ENCODE data around the gene ZSWIM4. TPM values are rescaled to one million over a fixed set of nuclear protein-coding genes. Genes with fewer than 3 reads are reported as not detected.
A peak's percentile ranks its signal among the peaks of the same experiment; 100 is the strongest.

The ZSWIM4 gene
- total RNA-seq, 1 donor from 2014 or later = 23.2 TPM

DNA sequence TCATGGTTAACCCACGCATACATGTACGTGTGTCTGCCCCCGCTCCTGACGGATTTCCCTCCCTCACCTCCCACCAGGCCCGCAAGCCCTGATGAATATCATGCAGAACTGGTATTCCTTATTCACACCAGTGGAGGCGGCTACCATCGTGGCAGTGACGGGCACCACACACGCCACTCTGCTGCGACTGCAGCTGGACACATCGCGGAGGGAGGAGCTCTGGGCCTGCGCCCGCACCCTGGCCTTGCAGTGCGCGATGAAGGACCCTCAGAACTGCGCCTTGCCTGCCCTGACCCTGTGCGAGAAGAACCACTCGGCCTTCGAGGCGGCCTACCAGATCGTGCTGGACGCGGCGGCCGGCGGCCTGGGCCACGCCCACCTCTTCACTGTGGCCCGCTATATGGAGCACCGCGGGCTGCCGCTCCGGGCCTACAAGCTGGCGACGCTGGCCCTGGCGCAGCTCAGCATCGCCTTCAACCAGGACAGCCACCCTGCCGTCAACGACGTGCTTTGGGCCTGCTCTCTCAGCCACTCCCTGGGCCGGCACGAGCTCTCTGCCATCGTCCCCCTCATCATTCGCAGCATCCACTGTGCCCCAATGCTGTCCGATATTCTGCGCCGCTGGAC lies 35.0 kb downstream of the ZSWIM4 start:
- Histone ChIP-seq H3K4me3 (no peak overlapping the region), H3K36me3 (peaks cover 39 to 56% of the 10 kb centered on the region in 2 donors), H3K27me3 (no peaks in the 10 kb centered on the region), H3K27ac (no peak overlapping the region), H3K4me1 (peaks cover 12 to 21% of the 10 kb centered on the region in 2 donors), H3K9me3 (no peaks in the 10 kb centered on the region)
- TF ChIP-seq, protein P1, sequence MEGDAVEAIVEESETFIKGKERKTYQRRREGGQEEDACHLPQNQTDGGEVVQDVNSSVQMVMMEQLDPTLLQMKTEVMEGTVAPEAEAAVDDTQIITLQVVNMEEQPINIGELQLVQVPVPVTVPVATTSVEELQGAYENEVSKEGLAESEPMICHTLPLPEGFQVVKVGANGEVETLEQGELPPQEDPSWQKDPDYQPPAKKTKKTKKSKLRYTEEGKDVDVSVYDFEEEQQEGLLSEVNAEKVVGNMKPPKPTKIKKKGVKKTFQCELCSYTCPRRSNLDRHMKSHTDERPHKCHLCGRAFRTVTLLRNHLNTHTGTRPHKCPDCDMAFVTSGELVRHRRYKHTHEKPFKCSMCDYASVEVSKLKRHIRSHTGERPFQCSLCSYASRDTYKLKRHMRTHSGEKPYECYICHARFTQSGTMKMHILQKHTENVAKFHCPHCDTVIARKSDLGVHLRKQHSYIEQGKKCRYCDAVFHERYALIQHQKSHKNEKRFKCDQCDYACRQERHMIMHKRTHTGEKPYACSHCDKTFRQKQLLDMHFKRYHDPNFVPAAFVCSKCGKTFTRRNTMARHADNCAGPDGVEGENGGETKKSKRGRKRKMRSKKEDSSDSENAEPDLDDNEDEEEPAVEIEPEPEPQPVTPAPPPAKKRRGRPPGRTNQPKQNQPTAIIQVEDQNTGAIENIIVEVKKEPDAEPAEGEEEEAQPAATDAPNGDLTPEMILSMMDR (IDR thresholded peaks at IDR 0.05) = no peak
- intact Hi-C loops (cut with DNase I) = loop anchor here (5.0 kb wide), 1 partner anchor 33 kb away; the partner anchor contains the start of gene ZSWIM4
- no peak for DNase-seq (ENCODE audit: low spot score in 2 of 2)

DNA sequence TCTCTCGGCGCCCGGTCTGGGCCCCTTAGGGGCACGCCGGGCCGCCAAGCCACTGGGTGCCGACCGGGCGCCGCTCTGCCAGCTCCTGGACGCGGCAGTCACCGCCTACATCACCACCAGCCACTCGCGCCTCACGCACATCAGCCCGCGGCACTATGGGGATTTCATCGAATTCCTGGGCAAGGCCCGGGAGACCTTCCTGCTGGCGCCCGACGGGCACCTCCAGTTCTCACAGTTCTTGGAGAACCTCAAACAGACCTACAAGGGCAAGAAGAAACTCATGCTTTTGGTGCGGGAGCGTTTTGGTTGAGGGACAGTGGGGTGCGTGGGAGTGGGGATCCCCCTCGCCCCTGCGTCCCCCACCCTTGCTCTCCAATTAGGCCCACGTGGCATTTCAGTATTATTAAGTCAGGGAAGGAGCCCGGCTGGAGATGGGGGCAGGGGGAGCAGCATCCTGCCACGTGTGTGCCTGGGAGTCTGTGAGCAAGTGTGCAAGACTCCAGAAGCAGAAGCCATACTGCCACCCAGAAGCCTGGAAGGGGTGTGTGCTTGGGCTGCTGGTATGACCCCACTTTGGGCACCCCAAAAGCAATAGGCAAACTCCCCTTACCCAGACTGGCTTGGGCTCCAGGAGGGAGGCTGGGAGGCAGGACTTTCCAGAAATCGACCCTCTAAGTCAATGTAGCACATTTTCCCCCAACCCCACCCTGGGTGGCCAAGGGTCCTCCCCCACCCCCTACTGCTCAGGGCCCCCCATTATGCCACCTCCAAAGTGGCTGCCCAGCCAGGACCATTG lies 35.7 kb downstream of the ZSWIM4 start:
- Histone ChIP-seq H3K9me3 (no peaks in the 10 kb centered on the region), H3K4me3 (no peak overlapping the region), H3K27ac (peak overlapping the region in 1 of 2 donors; percentile 46), H3K27me3 (no peaks in the 10 kb centered on the region), H3K36me3 (peaks cover 44 to 56% of the 10 kb centered on the region in 2 donors), H3K4me1 (peaks cover 16 to 27% of the 10 kb centered on the region in 2 donors)
- intact Hi-C loops (cut with DNase I) = loop anchor here (5.0 kb wide), 1 partner anchor 34 kb away; the partner anchor contains the start of gene ZSWIM4
- TF ChIP-seq, protein P1 (IDR thresholded peaks at IDR 0.05) = no peak
- peak in 1 of 2 donors; percentile 72 for DNase-seq (ENCODE audit: low spot score in 2 of 2)

DNA sequence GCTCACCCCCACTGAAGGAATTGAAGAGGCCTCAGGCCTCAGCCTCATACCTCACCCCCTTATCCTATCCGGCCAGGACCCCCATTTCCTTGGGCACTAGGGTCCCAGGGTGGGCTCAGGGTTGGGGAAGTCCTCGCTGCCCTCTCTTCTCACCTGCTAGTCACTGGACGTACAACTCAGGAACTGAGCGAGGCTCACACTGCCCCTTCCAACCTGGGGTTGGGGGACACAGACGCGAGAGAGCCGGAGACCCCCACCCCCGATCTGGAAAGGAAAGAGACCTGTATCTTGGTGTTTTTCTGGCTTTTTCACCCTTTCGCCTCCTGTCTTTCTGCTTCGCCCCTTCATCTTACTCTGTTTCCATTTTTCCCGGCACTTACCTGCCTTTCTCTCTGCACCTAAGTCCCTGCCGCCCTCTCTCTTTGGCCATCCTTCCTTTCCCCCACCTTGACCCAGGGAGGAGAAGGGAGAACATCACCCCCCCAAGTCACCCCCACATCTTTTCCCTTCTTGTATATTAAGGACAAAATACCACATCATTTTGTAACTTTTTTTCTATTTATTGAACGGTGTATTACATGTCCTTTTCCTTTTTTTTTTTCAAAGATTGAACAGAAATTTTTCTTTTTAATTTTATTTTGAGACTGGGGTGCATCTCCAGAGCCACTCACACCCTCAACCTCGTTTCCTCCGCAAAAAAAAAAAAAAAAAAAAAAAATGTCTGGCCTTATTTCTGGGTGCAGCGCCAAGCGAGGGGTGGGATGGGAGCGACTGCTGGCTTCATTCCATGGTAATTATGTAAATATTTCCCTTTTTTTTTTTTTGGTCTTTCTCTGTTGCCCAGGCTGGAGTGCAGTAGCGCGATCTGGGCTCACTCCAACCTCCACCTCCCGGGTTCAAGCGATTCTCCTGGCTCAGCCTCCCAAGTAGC lies 36.6 kb downstream of the ZSWIM4 start:
- Histone ChIP-seq H3K4me1 (peaks cover 24 to 35% of the 10 kb centered on the region in 2 donors), H3K36me3 (peaks cover 51 to 62% of the 10 kb centered on the region in 2 donors), H3K9me3 (no peaks in the 10 kb centered on the region), H3K27me3 (no peaks in the 10 kb centered on the region), H3K27ac (peak overlapping the region; percentile 99 to 100), H3K4me3 (no peak overlapping the region)
- TF ChIP-seq, protein P1 (IDR thresholded peaks at IDR 0.05) = no peak
- intact Hi-C loops (cut with DNase I) = loop anchor here (5.0 kb wide), 1 partner anchor 35 kb away; the partner anchor contains the start of gene ZSWIM4
- DNase-seq (ENCODE audit: low spot score in 2 of 2) = no peak

DNA sequence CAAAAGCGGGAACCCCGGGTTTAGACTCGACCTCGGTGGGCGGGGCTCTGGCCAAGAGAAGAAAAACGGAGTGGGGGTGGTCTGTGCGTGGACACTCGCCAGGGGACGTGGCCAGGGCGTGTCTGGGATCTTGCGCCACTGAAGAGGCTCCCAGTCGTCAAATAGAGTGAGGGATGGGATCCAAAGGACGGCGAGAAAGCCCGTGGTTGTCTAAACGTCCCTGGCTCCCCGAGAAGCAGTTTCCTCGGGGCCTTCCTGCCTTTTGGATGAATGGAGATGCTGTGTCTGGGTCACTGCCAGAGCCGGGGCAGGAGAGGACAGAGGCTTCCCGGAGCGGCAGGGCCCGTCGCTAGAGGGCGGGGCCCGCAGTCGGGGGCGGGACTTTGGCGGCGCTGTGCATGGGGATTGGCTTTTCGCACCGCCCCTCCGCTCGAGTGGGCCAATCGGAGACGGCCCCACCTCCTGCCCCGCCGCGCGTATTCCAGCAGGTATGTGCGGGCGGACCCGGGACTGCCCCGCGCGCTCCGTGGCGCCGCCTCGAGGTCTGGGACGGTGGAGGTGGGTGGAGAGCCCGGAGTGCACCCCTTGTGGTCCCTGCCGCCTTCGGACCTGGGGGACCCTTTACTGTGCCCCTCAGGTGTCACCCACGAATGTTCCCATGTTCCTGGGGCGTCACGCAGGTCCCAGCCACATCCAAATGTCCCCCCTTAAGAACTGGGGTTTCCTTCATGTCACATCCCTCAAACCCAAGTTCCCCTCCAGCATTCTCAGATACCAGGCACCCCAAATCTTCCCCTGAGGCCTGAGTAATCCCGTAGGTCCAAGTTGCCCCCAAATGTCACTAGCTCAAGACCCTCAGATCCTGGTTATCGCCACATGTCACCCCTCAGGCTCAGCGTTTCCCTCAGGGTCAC lies 38.3 kb downstream of the ZSWIM4 start:
- no peaks in the 10 kb centered on the region for H3K9me3 ChIP-seq
- peaks cover 45 to 54% of the 10 kb centered on the region in 2 donors for H3K36me3 ChIP-seq
- TF ChIP-seq, protein P1 (IDR thresholded peaks at IDR 0.05) = peak; percentile 15 to 48 (median 44)
- peak overlapping the region in 1 of 2 donors; percentile 30 for H3K4me3 ChIP-seq
- H3K4me1 ChIP-seq = peaks cover 38 to 53% of the 10 kb centered on the region in 2 donors
- intact Hi-C loops (cut with DNase I) = loop anchor here (5.0 kb wide), 1 partner anchor 36 kb away; the partner anchor contains the start of gene ZSWIM4
- peak; percentile 83 to 96 for DNase-seq (ENCODE audit: low spot score in 2 of 2)
- no peaks in the 10 kb centered on the region for H3K27me3 ChIP-seq
- H3K27ac ChIP-seq = peak overlapping the region; percentile 99 to 100

Measured in ascending aorta (tissue), 2 donors.